T-helper 9 cell (primary cell): ENCODE measurements around the gene SDK1.

Source experiments
- DNase-seq: peaks from one replicate; pipeline ENCODE4 v3.0.0-alpha.2; 2020

The SDK1 gene

GRCh38 chr7:3415861-3416312 is 114.8 kb downstream of the SDK1 start:
- no peak for DNase-seq

- no peak for DNase-seq
Observed at GRCh38 chr7:3416453-3416852, 115.4 kb downstream of the SDK1 start.

- DNase-seq = no peak
Observed at GRCh38 chr7:3425087-3425486, 124.0 kb downstream of the SDK1 start.

DNA sequence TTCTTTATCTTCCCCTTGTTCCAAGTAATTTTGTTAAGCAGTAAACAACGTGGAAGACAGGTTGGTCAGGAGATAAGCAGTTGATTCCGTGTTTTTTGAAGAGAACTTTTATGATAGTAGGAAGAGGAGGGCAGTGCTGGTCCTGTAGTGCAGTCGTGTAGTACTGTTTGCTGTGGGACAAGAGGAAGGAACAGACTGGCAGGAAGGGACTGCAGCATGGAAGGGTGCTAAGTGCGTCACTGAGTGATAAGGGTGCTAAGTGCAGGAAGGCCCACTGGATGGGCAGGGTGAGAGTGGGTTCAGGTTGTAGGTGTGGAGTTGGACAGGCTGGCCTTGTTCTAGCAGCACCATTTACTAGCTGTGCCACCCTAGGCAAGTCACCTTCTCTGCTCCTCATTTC is 125.0 kb downstream of the SDK1 start:
- DNase-seq = no peak

DNA sequence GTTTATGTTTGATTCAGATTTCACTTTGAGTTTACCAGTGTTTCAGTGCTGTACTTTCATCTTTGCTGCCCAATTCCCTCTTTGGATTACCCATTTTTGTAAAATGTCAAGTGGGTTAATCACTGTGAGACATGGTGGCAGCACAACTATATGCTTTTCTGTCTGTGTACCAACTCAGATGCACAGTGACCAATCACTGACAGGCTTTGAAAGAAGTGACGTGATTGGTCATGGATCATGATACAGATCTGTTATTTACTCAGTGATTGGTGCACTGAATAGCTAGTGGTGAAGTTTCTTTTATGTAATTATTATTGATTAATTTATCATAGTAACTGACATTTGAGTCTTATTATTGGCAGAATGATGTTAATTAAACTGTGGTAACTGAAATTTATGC is 126.9 kb downstream of the SDK1 start:
- DNase-seq = no peak

GRCh38 chr7:3429981-3430380 is 128.9 kb downstream of the SDK1 start:
- no peak for DNase-seq

DNA sequence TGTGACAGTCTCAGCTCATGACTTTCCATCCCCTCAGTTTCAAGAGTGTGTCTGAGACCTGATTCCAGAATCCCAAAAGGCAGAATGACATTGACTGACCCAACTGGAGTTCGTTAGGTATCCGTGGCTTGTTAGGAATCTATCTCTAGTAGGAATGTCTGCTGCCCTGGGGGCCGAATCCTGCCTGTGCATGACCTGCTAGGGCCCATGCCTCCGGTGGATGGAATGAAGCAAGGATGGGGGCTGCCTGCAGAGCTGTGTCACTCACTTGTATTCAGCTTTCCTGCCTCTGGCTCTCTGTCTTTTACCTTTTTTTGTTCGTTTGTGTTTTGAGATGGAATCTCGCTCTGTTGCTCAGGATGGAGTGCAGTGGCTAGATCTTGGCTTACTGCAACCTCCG is 129.5 kb downstream of the SDK1 start:
- no peak for DNase-seq

GRCh38 chr7:3431306-3431705 is 130.3 kb downstream of the SDK1 start:
- DNase-seq = no peak

- no peak for DNase-seq
Observed at GRCh38 chr7:3432911-3433310, 131.9 kb downstream of the SDK1 start.

- DNase-seq = no peak
Observed at GRCh38 chr7:3434611-3435010, 133.6 kb downstream of the SDK1 start.

GRCh38 chr7:3436112-3436511 is 135.1 kb downstream of the SDK1 start:
- no peak for DNase-seq

DNA sequence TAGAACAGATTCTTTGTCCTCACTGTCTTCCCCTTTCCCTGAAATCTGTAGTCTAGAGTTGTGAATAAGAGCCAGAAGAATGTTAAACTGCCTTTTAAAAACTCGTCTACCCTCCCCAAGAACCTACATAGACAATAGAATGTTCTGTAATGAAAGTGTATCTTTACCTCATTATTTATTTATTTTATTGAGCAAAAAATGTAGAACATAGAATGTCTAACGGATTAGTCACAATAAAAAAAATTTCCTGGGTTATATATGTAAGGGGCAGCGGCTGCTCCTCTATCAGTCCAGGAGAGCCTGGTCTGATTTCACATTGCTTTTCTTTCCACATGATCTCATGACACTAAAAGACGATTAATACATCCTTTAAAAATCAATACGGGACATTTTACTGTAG is 135.7 kb downstream of the SDK1 start:
- DNase-seq = no peak

DNA sequence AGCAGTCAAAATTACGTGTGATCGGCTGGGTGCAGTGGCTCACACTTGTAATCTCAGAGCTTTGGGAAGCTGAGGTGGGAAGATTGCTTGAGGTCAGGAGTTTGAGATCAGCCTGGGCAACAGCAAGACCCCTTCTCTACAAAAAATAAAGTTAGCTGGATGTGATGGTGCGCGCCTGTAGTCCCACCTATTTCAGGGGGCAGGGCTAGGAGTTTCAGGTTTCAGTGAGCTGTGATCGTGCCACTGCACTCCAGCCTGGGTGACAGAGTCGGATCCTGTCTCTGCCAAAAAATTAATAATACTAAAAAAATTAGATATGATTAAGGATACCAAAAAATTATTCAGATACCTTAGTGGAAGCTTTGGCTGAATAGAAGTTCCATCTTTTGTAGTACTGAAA is 136.4 kb downstream of the SDK1 start:
- no peak for DNase-seq

- no peak for DNase-seq
Observed at GRCh38 chr7:3438352-3438751, 137.3 kb downstream of the SDK1 start.

GRCh38 chr7:3439333-3440030 is 138.4 kb downstream of the SDK1 start:
- no peak for DNase-seq

- DNase-seq = no peak
Observed at GRCh38 chr7:3440509-3440908, 139.5 kb downstream of the SDK1 start.

DNA sequence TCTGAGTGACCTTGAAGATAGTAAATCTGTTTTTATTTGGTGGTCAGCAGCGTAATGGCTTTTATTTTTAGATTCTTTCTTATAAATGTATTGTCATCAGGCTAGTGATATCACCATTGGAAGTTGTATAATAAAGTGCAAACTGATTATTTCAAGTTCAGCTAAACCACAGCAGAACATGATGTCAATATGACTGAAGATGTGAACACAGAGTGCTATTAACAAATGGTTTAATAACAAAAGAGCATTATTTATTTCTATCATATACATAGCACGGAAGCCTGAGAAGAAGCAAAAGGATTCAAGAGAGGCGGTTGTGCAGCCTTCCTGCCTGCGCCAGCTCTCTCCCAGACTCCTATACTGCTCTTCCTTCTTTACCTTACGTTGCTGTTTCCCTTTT is 142.7 kb downstream of the SDK1 start:
- no peak for DNase-seq

GRCh38 chr7:3446786-3447185 is 145.7 kb downstream of the SDK1 start:
- DNase-seq = no peak

DNA sequence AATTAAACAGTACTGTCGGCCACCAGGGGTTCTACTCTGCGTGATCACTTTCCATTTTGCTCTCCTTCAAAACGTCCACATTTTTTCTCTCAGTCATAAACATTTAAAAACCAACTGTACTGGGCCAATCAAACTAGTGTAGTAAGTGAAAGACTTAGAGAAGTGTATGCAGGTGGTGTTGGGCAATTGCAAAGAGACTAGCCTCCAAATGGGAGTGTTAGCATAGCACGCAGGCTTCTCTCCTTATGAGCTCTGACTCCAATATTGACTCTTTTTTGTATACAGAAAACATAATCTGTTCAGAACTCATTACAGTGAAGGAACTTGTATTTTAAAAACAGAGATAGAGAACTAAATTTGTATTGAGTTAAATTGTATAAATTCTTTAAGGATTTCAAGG is 150.6 kb downstream of the SDK1 start:
- DNase-seq = no peak

GRCh38 chr7:3453398-3453797 is 152.3 kb downstream of the SDK1 start:
- no peak for DNase-seq

DNA sequence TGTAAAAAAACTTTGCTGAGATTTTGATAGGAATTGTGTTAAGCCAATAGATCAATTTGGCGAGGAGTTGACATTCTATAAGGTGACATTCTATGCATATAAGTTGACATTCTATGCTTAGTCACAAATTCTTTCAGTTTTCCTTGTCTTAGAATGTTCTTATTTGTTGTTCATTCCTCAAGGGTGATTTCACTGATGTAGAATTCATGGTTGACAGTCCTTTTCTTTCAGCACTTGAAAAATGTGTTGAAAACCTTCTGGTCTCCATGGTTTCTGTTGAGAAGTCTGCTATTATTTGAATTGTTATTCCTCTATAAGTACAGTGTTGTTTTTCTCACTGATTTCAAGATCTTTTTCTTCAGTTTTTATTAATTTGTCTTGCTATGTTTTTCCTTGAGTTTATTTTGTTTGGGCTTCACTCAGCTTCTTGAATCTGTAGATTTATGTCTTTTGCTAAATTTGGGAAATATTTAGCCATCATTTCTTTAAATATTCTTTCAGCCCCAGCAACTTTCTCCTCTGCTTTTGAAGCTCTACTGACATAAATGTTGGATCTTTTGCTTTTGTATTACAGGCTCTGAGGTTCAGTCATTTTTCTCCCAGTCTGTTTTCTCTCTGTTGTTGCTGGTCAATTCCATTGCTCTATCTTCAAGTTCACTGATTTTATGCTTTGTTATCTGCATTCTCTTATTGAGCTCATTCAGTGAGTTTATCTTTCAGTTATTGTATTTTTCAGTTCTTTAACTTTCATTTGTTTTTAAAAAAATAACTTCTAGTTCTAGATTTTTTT is 154.9 kb downstream of the SDK1 start:
- no peak for DNase-seq

DNA sequence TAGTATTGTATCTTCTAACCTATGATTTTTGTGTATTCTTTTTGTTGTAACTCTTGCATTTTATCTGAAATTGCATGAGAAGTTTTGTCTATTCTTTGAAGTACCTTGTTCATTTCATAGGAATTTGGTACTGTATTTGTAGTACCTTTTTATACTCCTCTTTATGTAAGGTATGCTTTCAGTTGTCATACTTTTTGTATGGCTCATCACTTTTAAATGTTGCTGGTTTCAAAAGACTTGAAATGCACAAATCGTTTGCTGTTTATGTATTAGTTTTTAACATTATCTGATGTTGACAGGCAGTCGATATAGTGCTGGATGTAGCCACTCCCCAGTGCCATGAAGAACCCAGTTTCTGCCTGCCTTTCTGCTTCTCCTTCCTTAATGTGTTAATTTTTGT is 158.1 kb downstream of the SDK1 start:
- no peak for DNase-seq

GRCh38 chr7:3461923-3462322 is 160.9 kb downstream of the SDK1 start:
- DNase-seq = peak; percentile 32

- DNase-seq = no peak
Observed at GRCh38 chr7:3463696-3464095, 162.6 kb downstream of the SDK1 start.
